GM21360 (cell line): Measurements from ENCODE around the gene RORC.
"Not testable (repeated sequence)": the region's sequence is repeated elsewhere in the genome, so short reads cannot be mapped to it uniquely, and the experiment has no call there.

Experiments used
- ATAC-seq: cut with Tn5 transposase; IDR thresholded peaks from one replicate; pipeline ENCODE4 v1.9.1; 2021; ENCODE audit warnings: mild to moderate bottlenecking, moderate library complexity; ENCODE audit not compliant: unreplicated experiment

RORC gene

DNA sequence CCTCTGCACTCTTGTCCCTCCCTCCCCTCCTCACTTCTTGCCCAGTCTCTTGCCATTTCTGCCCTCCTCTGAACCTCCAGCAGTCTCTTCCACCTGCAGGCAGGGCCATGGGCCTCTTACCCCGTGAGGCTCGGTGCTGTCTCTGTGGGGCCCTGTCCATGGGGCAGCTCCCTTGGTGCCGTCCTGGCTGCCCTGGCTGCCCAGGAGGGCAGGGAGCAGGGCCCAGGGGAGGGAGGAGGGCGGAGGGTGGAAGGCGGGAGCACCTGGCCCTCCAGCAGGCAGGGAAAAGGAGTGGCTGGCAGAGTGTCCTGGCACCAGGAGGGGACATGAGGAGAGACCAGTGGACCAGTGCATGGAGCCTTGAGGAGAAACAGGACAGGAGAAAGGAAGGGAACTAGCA lies at the start of gene RORC:
Gene RORC (minus strand): TSS at position 198 of the 400 bp plus-strand sequence. CDS start 38 bp downstream, at position 160.
- ATAC-seq = no peak

DNA sequence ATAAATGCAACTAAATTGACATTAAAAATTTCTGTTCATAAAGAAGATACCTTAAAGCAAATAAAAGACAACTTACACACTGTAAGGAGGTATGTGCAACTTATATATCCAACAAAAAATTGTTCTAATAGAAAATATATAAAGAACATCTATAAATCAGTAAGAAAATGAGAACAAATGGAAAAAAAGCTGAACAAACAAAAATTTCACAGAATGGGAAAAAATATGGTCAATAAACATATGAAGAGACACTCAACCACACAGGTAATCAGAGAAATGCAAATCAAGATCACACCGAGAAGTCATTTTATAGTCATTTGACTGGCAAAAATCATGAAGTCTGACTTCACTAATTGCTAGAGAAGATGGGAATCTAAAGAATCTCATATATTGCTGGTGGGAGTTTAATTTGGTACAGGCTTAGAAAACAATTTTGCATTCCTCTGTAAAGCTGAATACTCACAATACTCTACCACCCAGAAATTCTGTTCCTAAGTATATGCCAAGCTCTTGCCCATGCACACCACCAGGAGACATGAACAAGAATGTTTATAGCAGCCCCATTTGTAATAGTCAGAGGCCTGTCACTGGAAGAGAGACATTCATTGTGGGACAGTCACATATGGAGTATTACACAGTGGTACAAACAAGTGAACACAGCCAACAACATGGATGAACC lies 44.0 kb upstream of the RORC start:
- no peak for ATAC-seq

DNA sequence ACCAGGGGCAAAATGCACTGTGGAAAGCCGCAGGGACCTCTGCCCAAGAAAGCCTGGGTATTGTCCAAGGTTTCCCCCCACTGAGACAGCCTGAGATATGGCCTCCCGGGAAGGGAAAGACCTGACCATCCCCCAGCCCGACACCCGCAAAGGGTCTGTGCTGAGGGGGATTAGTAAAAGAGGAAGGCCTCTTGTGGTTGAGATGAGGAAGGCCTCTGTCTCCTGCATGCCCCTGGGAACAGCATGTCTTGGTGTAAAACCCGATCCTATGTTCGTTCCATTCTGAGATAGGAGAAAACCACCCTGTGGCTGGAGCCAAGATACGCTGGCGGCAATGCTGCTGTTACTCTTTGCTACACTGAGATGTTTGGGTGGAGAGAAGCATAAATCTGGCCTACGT lies 41.2 kb upstream of the RORC start:
- not testable (repeated sequence) for ATAC-seq

DNA sequence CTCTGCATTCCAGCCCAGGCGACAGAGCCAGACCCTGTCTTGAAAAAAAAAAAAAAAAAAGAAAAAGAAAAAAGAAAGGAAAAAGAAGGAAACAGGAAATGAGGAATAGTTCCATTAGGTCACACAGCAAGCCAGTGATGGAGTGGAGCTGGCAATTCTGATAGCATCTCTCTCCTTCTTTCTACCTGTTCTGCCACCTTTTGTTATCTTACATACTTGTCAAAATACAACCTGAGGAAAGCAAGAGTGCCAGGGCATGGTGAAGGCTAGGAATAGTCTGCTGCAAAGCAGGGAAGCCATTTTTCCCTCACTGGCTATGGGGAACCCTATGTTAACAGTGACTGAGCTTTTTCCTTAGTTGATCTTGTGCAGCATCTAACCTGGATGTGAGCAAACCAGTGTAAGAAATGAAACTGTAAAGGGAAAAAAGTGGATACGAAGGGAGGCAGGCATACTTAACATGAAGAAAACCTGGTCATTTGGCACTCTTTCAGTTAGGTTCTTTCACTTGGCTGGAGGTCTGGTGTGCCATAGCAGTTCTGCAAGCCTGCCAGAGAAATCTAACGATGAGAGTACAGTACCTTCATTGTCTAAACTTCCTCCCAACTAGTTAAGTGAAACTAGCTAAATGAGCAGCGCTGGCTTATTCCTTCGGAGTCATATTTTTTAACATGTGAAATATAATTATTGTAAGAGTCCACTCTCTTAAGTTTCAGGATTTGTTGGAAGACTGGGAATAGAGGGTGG lies 39.9 kb upstream of the RORC start:
- no peak for ATAC-seq

DNA sequence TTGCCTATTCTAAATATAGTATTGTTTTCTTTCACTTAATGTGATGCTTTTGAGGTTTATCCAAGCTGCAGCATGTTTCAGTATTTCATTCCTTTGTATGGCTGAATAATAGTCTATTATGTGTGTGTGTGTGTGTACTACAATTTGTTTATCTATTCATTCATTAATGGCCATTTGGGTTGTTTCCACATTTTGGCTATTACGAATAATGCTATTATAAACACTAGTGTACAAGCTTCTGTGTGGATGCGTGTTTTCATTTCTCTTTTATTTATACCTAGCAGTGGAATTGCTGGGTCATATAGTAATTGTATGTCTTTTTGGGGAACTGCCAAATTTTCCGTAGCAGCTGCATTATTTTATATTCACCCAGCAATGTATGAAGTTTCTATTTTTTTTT lies 36.9 kb upstream of the RORC start:
- no peak for ATAC-seq

DNA sequence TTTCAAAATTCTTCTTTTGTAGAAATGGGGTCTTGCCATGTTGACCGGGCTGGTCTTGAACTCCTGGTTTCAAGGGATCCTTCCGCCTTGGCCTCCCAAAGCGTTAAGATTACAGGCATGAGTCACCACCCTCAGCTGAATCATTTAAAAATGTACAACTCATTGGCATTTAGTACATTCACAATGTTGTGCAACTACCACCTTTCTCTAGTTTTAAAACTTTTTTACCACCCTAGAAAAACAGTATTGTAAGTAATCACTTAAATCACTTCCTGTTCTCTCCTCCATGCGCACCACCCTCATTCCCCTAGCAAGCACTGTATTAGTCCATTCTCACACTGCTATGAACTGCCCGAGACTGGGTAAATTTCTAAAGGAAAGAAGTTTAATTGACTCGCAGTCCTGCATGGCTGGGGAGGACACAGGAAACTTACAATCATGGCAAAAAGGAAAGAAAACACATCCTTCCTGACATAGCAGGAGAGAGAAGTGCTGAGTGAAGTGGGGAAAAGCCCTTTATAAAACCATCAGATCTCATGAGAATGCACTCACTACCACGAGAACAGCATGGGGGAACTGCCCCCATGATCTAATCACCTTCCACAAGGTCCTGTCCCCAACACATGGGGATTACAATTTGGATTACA lies 36.3 kb upstream of the RORC start:
- ATAC-seq = no peak

DNA sequence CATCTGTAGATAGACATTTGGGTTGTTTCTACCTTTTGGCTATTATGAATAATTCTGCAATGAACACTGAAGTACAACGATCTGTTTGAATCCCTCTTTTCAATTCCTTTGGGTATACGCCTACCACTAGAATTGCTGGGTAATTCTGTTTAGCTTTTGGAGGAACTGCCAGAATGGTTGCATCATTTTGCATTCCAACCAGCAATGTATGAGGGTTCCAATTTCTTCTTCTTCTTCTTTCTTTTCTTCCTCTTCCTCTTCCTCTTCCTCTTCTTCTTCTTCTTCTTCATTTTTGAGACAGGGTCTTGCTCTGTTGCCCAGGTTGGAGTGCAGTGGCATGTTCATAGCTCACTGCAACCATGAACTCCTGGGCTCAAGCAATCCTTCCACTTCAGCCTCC lies 35.7 kb upstream of the RORC start:
- ATAC-seq = no peak

DNA sequence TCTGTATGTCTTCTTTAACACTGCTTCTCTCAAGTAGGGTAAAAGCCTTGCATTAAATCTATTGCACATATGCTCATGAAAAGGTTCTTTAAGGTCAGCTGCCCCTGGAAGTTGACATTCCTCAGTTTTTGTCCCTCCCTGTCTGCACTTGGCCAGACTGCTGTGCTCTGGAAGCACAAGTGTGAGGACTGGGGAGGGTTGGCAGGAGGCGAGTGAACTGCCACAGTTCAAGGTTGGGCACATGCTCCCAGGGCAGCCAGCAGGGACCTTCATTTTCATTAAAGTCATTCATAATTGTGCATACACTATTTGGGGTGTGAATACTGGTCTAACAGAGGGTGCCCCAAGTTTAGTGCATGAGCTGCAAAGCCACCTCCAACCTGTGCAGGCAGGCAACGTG lies 32.8 kb upstream of the RORC start:
- ATAC-seq = no peak

DNA sequence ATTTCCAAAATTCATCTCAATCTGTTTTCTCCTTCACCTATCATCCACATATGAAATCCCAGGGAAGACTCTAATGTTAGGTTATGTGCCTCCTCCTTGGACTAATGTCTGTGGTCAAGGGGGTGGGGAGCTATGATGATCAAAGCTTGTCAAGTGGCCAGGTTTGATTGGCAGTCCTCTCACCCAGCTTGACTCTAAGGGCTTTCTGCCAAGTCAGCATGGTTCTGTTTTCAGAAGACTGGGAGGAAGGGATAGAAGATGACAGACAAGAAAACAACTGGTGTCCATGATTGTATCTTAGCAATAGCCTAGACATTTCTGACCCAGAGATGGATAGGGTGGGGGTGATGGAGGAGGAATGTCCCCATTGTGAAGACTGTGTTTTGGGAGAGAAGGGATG lies 31.0 kb upstream of the RORC start:
- no peak for ATAC-seq

DNA sequence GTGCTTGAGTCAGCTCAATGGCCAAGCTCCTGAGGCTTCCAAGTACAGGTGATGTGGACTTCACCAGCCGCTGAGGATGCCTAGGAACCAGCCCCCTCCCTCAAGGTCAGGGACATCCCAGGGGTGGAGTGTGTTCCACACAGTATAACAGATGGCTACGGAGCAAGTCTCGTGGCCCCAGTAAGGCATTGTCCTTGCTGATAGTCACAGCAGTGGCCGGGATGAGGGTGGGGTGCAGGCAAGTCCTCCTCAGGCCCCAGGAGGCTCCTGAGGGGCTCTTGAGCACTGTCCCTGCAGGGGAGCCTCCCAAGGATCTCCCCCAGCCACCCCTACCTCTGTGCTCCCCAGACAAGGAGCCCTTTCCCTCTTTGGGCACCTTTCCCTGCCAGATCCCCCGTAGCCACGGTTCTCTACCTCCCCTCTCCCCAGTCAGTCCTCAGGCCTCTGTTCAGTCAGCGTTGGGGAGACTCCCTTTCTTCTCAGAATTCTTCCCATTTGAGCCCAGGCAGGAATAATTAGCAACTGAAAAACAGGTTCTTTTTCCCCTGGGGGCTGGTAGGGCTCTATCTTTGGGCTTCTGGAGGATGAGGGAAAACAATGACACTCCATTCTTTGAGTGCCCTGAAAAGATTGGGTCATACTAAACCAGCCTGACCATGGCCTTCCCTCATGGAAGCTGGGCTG lies 29.0 kb upstream of the RORC start:
- no peak for ATAC-seq

DNA sequence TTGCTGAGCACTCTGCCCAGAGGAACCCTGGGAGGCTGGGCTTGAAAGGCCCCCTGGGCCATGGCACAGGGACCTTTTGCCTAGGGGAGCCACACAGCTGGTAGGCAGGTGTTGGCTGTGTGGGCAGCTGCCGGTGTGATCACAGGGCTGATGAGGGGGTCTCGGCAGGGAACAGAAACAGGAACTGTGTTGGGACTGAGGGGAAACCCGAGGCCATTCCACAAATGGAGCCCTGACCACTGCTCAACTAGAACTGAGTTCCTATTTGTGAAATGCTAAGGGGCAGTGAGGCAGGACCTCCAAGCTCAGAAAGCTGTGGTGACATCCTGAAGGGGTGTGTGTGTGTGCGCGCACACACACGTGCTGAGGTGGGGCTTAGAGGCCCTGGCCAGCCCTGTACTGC lies 28.3 kb upstream of the RORC start:
- no peak for ATAC-seq

DNA sequence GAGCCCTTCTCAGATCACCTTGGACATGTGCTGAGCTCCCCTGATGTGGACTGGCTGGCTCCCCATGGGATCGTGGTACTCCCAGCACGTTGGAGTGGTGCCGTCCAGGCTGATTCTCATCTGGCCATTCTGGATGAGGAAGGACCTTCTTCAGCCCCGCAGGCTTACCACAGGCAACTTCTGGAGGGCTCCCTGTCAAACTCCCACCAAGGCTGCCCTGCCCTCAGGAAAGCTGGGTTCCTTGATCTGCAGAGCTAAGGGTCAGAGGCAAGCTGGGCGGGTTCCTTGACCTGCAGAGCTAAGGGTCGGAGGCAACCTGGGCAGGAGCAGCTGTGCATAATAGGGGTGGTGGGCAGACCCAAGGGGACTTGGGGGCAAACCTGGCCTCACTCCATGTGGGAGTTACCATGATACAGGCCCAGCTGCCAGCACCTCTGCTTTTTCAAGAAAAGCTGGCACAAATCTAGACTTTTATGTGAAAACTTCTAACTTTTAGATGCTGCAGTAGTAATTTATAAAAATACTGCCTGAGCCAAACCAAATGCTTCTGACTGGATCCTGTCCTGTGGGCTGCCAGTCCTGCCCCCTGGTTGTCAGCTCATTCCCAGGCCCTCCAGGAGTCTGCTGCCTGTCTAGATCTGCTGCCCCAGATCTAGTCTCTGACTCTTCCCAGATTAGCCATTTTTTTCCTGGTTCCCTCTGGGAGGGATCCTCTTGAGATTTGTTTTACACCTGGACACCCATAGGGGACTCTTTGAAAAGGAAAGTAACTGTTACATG lies 27.5 kb upstream of the RORC start:
- ATAC-seq = no peak

DNA sequence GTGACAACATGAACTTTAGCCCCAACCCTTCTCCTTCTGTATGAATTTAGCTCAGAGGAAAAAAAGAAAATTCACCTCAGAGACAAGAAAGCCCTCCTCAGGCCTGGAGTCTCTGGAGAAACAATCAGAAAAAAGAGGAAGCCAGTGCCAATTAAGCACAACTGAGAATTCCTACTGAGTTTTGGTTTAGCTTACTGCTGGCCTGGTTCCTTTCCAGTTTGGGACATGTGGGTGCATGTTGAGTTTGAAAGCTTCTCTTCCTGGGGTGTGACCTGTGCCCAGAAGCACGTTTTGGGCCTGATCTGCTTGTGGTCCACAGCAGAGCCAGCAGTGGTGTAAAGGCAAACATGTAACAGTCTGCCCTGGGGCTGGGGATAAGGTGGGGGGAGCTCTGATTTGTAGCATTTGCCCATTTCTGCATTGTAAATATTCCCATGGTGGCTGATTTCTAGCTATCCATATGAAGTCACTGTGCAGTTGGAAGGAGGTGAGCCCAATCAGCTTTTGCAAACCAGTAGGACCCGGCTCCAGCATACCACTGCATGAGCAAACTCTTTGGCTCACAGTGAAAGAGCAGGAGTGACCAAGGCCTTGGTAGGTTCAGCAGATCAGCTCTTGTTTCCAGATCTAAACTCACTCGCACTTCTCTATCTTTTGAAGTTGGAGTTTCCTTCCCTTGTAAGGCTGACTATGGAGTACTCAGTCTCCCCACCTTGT lies 26.6 kb upstream of the RORC start:
- ATAC-seq = no peak

DNA sequence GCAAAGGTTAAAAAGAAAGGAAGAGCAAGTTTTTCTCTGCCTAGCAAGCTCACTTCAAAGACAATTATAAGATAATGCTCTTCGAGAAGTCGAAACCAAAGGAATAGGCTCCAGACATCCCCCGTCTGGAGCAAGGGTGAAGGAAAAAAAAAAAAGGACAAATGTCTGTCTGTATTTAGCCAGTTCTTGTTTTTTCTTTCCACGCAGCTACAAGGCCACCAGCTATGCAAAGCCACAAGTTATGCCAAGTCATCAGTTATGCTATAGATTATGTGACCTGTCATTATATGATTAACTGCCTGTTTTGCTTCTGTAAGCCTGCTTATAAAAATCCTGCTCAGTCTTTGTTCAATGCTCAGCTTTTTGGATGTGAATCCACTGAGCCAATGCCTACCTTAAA lies 24.3 kb upstream of the RORC start:
- no peak for ATAC-seq

DNA sequence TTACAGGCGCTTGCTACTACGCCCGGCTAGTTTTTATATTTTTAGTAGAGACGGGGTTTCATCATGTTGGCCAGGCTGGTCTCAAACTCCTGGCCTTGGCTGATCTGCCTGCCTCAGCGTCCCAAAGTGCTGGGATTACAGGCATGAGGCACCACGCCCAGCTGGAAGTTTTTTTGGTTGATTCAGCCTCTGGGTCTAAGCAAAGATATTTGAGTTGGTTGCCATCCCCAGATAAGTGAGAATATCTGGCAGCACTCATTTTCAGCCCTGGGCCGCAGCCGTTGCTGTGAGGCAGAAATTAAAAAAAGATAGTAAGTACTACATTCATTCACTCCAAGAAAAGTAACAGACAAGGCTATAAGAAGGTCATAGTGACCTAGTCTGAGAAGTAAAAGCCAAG lies 23.9 kb upstream of the RORC start:
- not testable (repeated sequence) for ATAC-seq

DNA sequence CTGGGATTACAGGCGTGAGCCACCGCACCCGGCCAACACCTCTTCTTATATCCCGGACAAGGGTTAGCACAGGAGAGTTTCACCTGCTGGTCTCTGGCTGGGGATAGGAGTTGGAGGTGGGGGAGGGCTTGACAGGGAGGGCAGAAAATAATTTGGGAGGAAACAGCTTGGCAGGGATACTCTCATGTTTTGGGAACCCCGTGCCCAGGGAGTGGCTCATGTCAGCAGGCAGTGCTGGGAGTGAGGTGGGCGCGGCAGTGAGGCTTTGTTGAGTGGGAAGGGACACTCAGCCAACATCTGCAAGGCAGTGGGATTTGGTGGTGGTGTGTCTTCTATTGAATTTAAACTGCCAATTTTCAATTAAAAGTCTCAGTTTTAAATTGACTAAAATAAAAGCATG lies 23.1 kb upstream of the RORC start:
- no peak for ATAC-seq

DNA sequence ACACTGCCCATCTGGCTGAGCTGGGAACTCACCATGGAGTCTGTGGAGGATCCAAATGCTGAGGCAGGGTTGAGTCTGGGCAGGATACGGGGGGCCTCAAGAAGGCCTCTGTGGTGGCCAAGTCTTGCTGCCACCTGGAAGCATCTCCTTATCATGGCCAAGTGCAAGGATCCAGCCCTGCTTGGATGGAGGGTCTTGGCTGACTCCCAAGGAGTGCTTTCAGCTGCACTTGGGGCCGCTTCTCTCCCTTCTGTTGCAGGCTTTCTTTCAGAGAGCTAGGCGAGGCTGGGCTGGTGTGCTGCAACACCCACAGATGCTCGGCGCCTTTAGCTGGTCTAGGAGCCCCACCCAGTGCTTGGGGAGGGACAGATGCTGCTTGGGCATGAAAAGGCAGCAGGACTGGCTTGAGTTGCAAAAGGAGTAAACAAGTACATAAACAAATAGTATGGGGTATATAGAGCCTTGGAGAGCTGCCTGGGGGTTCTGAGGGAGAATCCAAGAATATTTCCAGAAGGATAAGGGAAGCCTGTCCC lies 21.9 kb upstream of the RORC start, which contains the start of gene THEM5:
Gene THEM5 (minus strand): TSS at position 302 of the 533 bp plus-strand sequence. CDS start 147 bp downstream, at position 155.
- no peak for ATAC-seq

DNA sequence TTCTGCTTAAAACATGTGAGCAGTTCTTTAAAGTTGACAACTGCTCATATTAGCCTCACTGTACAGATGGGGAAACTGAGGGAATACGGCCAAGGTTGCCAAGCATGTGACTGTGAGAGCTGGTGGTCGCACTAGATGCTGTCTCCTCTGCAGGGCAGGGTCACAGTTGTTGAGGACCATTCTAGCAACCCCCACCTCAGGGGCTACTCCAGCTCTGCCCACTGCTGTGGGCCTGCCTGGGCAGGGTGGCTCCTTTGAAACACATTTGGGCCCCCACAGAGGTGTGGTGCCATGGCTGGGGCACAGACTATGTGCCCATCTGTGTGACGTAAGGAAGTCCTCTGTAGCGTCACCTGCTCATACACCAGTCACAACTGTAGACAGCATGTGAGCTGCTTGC lies 21.1 kb upstream of the RORC start:
- no peak for ATAC-seq

DNA sequence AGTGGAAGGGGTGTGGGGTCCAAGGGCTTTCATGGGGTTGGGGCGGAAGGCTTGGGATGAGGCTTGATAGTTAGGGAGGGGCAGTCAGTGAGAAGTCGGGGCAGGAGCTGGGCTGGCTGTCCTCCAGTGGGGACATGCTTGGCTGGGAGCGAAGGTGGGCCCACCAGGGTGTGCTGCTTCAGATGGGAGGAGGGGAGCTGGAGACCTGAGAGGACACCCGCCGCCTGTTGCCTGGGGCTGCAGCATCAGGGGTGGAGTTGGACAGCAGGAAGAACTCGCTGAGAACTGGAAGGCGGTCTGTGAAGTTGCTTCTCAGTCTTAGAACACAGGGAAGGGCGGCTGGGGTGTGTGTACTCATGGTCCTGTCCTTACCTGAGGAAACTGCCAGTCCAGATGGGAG lies 20.3 kb upstream of the RORC start:
- no peak for ATAC-seq

DNA sequence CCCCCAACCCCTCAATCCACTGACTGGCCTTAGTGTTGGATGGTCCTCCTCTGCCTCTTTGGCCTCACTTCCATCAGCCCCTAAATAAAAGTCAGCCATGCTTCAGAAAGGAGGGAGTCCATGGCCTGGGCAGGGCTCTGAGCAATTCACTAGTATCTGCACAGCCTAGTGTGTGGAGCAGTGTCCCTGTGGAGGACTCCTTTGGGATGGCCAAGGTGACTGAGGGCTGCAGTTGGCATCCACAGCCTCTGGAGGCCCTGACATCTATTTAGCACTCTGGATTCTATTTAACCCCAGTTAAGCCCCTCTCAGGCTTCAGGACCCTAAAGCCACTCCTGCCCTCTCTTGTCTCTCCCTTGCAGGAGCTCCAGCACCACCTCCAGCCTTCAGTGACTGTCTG lies 18.3 kb upstream of the RORC start:
- ATAC-seq = no peak
